Measurements from ENCODE around the gene ATG14. TPM values are rescaled to one million over a fixed set of nuclear protein-coding genes. Genes with fewer than 3 reads are reported as not detected.
A peak's percentile ranks its signal among the peaks of the same experiment; 100 is the strongest.

Gene ATG14
- total RNA-seq, 1 donor from 2014 or later: 10.5 TPM

GRCh38 chr14:55438066-55438683, 26.5 kb upstream of the ATG14 start:
- peak; percentile 58 for TF ChIP-seq CTCF (IDR thresholded peaks at IDR 0.05; ENCODE audit: insufficient read depth, low read length, severe bottlenecking)
- no peak overlapping the region for H3K4me3 ChIP-seq (ENCODE audit: low read depth, low read length)
- DNase-seq (ENCODE audit: low read depth) (peak; percentile 58), FAIRE-seq (no peak)
- H3K27me3 ChIP-seq (ENCODE audit: control insufficient read depth, insufficient read depth, low read length): no peaks in the 10 kb centered on the region
- no peaks in the 10 kb centered on the region for H3K36me3 ChIP-seq (ENCODE audit: control insufficient read depth, insufficient read depth, low read length)

- no peak for TF ChIP-seq CTCF (IDR thresholded peaks at IDR 0.05; ENCODE audit: insufficient read depth, low read length, severe bottlenecking)
- H3K27me3 ChIP-seq (ENCODE audit: control insufficient read depth, insufficient read depth, low read length): no peaks in the 10 kb centered on the region
- H3K4me3 ChIP-seq (ENCODE audit: low read depth, low read length): no peak overlapping the region
- H3K36me3 ChIP-seq (ENCODE audit: control insufficient read depth, insufficient read depth, low read length): no peaks in the 10 kb centered on the region
- DNase-seq (ENCODE audit: low read depth) (no peak), FAIRE-seq (no peak)
Measured at GRCh38 chr14:55436931-55437330, 25.3 kb upstream of the ATG14 start.

GRCh38 chr14:55436519-55436918, 24.9 kb upstream of the ATG14 start:
- no peak for FAIRE-seq
- Histone ChIP-seq H3K27me3 (ENCODE audit: control insufficient read depth, insufficient read depth, low read length) (no peaks in the 10 kb centered on the region), H3K36me3 (ENCODE audit: control insufficient read depth, insufficient read depth, low read length) (no peaks in the 10 kb centered on the region), H3K4me3 (ENCODE audit: low read depth, low read length) (no peak overlapping the region)
- no peak for TF ChIP-seq CTCF (IDR thresholded peaks at IDR 0.05; ENCODE audit: insufficient read depth, low read length, severe bottlenecking)
- DNase-seq (ENCODE audit: low read depth): no peak

GRCh38 chr14:55434805-55435174, 23.2 kb upstream of the ATG14 start:
- H3K36me3 ChIP-seq (ENCODE audit: control insufficient read depth, insufficient read depth, low read length): no peaks in the 10 kb centered on the region
- H3K4me3 ChIP-seq (ENCODE audit: low read depth, low read length): no peak overlapping the region
- DNase-seq (ENCODE audit: low read depth) (no peak), FAIRE-seq (no peak)
- H3K27me3 ChIP-seq (ENCODE audit: control insufficient read depth, insufficient read depth, low read length): no peaks in the 10 kb centered on the region
- TF ChIP-seq CTCF (IDR thresholded peaks at IDR 0.05; ENCODE audit: insufficient read depth, low read length, severe bottlenecking): no peak

- Histone ChIP-seq H3K4me3 (ENCODE audit: low read depth, low read length) (no peak overlapping the region), H3K27me3 (ENCODE audit: control insufficient read depth, insufficient read depth, low read length) (no peaks in the 10 kb centered on the region), H3K36me3 (ENCODE audit: control insufficient read depth, insufficient read depth, low read length) (no peaks in the 10 kb centered on the region)
- FAIRE-seq (no peak), DNase-seq (ENCODE audit: low read depth) (no peak)
- no peak for TF ChIP-seq CTCF (IDR thresholded peaks at IDR 0.05; ENCODE audit: insufficient read depth, low read length, severe bottlenecking)
Measured at GRCh38 chr14:55433880-55434804, 22.5 kb upstream of the ATG14 start.

Data from bronchial epithelial cell (primary cell).